Measurements from ENCODE around the gene KIF3B.

DNA sequence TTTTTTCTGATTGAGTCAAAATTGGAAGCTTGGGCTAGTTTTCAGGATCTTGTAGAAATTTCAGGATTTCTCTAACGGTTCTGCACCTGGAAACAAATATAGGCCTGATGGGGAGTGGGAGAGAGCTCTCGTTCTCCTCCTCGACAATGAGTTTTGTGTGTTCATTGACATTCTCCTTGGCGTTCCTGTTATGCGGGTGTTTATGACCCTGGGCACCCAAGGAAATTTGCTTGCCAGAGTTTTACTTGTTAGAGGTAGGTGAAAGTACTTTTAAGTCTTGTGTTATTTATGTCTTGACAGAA is 82.8 kb downstream of the KIF3B start:
- TF ChIP-seq, protein P1, sequence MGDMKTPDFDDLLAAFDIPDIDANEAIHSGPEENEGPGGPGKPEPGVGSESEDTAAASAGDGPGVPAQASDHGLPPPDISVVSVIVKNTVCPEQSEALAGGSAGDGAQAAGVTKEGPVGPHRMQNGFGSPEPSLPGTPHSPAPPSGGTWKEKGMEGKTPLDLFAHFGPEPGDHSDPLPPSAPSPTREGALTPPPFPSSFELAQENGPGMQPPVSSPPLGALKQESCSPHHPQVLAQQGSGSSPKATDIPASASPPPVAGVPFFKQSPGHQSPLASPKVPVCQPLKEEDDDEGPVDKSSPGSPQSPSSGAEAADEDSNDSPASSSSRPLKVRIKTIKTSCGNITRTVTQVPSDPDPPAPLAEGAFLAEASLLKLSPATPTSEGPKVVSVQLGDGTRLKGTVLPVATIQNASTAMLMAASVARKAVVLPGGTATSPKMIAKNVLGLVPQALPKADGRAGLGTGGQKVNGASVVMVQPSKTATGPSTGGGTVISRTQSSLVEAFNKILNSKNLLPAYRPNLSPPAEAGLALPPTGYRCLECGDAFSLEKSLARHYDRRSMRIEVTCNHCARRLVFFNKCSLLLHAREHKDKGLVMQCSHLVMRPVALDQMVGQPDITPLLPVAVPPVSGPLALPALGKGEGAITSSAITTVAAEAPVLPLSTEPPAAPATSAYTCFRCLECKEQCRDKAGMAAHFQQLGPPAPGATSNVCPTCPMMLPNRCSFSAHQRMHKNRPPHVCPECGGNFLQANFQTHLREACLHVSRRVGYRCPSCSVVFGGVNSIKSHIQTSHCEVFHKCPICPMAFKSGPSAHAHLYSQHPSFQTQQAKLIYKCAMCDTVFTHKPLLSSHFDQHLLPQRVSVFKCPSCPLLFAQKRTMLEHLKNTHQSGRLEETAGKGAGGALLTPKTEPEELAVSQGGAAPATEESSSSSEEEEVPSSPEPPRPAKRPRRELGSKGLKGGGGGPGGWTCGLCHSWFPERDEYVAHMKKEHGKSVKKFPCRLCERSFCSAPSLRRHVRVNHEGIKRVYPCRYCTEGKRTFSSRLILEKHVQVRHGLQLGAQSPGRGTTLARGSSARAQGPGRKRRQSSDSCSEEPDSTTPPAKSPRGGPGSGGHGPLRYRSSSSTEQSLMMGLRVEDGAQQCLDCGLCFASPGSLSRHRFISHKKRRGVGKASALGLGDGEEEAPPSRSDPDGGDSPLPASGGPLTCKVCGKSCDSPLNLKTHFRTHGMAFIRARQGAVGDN (IDR thresholded peaks at IDR 0.05), result no peak
- TF ChIP-seq, protein P2, sequence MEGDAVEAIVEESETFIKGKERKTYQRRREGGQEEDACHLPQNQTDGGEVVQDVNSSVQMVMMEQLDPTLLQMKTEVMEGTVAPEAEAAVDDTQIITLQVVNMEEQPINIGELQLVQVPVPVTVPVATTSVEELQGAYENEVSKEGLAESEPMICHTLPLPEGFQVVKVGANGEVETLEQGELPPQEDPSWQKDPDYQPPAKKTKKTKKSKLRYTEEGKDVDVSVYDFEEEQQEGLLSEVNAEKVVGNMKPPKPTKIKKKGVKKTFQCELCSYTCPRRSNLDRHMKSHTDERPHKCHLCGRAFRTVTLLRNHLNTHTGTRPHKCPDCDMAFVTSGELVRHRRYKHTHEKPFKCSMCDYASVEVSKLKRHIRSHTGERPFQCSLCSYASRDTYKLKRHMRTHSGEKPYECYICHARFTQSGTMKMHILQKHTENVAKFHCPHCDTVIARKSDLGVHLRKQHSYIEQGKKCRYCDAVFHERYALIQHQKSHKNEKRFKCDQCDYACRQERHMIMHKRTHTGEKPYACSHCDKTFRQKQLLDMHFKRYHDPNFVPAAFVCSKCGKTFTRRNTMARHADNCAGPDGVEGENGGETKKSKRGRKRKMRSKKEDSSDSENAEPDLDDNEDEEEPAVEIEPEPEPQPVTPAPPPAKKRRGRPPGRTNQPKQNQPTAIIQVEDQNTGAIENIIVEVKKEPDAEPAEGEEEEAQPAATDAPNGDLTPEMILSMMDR (IDR thresholded peaks at IDR 0.05 in 2 of 3, conservative IDR thresholded peaks at IDR 0.05 in 1 of 3; ENCODE audit: control insufficient read depth in 2 of 3, extremely low read depth in 1 of 3, insufficient read depth in 1 of 3, low read depth in 3 of 3, low read length in 3 of 3), result no peak
- TF ChIP-seq, protein P3, sequence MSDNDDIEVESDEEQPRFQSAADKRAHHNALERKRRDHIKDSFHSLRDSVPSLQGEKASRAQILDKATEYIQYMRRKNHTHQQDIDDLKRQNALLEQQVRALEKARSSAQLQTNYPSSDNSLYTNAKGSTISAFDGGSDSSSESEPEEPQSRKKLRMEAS (IDR thresholded peaks at IDR 0.05; ENCODE audit: low read depth, low read length), result no peak
- no peak for TF ChIP-seq HCFC1 (IDR thresholded peaks at IDR 0.05; ENCODE audit: low read length)
- TF ChIP-seq ZNF207 (IDR thresholded peaks at IDR 0.05; ENCODE audit: borderline replicate concordance), result no peak
- no peak for TF ChIP-seq SP1 (IDR thresholded peaks at IDR 0.05; ENCODE audit: low read depth, low read length)
- TF ChIP-seq, protein P4, sequence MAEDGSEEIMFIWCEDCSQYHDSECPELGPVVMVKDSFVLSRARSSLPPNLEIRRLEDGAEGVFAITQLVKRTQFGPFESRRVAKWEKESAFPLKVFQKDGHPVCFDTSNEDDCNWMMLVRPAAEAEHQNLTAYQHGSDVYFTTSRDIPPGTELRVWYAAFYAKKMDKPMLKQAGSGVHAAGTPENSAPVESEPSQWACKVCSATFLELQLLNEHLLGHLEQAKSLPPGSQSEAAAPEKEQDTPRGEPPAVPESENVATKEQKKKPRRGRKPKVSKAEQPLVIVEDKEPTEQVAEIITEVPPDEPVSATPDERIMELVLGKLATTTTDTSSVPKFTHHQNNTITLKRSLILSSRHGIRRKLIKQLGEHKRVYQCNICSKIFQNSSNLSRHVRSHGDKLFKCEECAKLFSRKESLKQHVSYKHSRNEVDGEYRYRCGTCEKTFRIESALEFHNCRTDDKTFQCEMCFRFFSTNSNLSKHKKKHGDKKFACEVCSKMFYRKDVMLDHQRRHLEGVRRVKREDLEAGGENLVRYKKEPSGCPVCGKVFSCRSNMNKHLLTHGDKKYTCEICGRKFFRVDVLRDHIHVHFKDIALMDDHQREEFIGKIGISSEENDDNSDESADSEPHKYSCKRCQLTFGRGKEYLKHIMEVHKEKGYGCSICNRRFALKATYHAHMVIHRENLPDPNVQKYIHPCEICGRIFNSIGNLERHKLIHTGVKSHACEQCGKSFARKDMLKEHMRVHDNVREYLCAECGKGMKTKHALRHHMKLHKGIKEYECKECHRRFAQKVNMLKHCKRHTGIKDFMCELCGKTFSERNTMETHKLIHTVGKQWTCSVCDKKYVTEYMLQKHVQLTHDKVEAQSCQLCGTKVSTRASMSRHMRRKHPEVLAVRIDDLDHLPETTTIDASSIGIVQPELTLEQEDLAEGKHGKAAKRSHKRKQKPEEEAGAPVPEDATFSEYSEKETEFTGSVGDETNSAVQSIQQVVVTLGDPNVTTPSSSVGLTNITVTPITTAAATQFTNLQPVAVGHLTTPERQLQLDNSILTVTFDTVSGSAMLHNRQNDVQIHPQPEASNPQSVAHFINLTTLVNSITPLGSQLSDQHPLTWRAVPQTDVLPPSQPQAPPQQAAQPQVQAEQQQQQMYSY (CRISPR knock-in tag; IDR thresholded peaks at IDR 0.05), result no peak
- TF ChIP-seq ZSCAN29 (IDR thresholded peaks at IDR 0.05), result no peak
- TF ChIP-seq CHD1 (IDR thresholded peaks at IDR 0.05; ENCODE audit: low read depth, low read length), result no peak
- no peak for TF ChIP-seq ESRRA (IDR thresholded peaks at IDR 0.05; ENCODE audit: low read length)
- TF ChIP-seq KAT2A (conservative IDR thresholded peaks at IDR 0.05; ENCODE audit: control insufficient read depth, low read depth, low read length), result no peak
